ENCODE data around the gene MAML2. TPM values are rescaled to one million over a fixed set of nuclear protein-coding genes. Genes with fewer than 3 reads are reported as not detected.
A peak's percentile ranks its signal among the peaks of the same experiment; 100 is the strongest.

Gene MAML2
- total RNA-seq, 1 donor from 2014 or later, result 18.7 TPM

GRCh38 chr11:96104496-96104895 is 238.5 kb downstream of the MAML2 start:
- Mint-ChIP-seq H3K27ac (ENCODE audit: unreplicated experiment) (peak overlapping the region; percentile 7), H3K4me3 (no peak overlapping the region), H3K27me3 (ENCODE audit: low read depth) (no peaks in the 10 kb centered on the region), H3K9me3 (peaks cover 3% of the 10 kb centered on the region), H3K4me1 (peaks cover 54% of the 10 kb centered on the region), H3K36me3 (ENCODE audit: low read depth) (no peaks in the 10 kb centered on the region)
- DNase-seq (ENCODE audit: low read depth, low spot score), result no peak
- no peak for TF ChIP-seq CTCF (conservative IDR thresholded peaks at IDR 0.05)

GRCh38 chr11:96103721-96104120 is 239.3 kb downstream of the MAML2 start:
- no peaks in the 10 kb centered on the region for H3K27me3 Mint-ChIP-seq (ENCODE audit: low read depth)
- no peak overlapping the region for H3K4me3 Mint-ChIP-seq
- peak overlapping the region; percentile 2 for H3K27ac Mint-ChIP-seq (ENCODE audit: unreplicated experiment)
- no peaks in the 10 kb centered on the region for H3K36me3 Mint-ChIP-seq (ENCODE audit: low read depth)
- no peak for DNase-seq (ENCODE audit: low read depth, low spot score)
- H3K4me1 Mint-ChIP-seq, result peaks cover 62% of the 10 kb centered on the region
- TF ChIP-seq CTCF (conservative IDR thresholded peaks at IDR 0.05), result no peak
- H3K9me3 Mint-ChIP-seq, result peaks cover 3% of the 10 kb centered on the region

GRCh38 chr11:96103102-96103501 is 239.9 kb downstream of the MAML2 start:
- no peak for TF ChIP-seq CTCF (conservative IDR thresholded peaks at IDR 0.05)
- Mint-ChIP-seq H3K4me3 (no peak overlapping the region), H3K9me3 (peaks cover 3% of the 10 kb centered on the region), H3K27me3 (ENCODE audit: low read depth) (no peaks in the 10 kb centered on the region), H3K36me3 (ENCODE audit: low read depth) (no peaks in the 10 kb centered on the region), H3K4me1 (peaks cover 68% of the 10 kb centered on the region), H3K27ac (ENCODE audit: unreplicated experiment) (no peak overlapping the region)
- no peak for DNase-seq (ENCODE audit: low read depth, low spot score)

GRCh38 chr11:96102664-96103078 is 240.3 kb downstream of the MAML2 start:
- Mint-ChIP-seq H3K9me3 (peaks cover 3% of the 10 kb centered on the region), H3K36me3 (ENCODE audit: low read depth) (no peaks in the 10 kb centered on the region), H3K4me1 (peaks cover 68% of the 10 kb centered on the region), H3K27ac (ENCODE audit: unreplicated experiment) (no peak overlapping the region), H3K4me3 (no peak overlapping the region), H3K27me3 (ENCODE audit: low read depth) (no peaks in the 10 kb centered on the region)
- DNase-seq (ENCODE audit: low read depth, low spot score), result no peak
- no peak for TF ChIP-seq CTCF (conservative IDR thresholded peaks at IDR 0.05)

- TF ChIP-seq CTCF (conservative IDR thresholded peaks at IDR 0.05), result no peak
- H3K27ac Mint-ChIP-seq (ENCODE audit: unreplicated experiment), result no peak overlapping the region
- H3K4me1 Mint-ChIP-seq, result peaks cover 63% of the 10 kb centered on the region
- no peaks in the 10 kb centered on the region for H3K27me3 Mint-ChIP-seq (ENCODE audit: low read depth)
- no peaks in the 10 kb centered on the region for H3K36me3 Mint-ChIP-seq (ENCODE audit: low read depth)
- no peak for DNase-seq (ENCODE audit: low read depth, low spot score)
- H3K4me3 Mint-ChIP-seq, result no peak overlapping the region
- peaks cover 3% of the 10 kb centered on the region for H3K9me3 Mint-ChIP-seq
Observed at GRCh38 chr11:96101146-96101545, 241.8 kb downstream of the MAML2 start.
